HG03280 (cell line): ENCODE measurements around the gene KRTAP5-11.
"Not testable (repeated sequence)": the region's sequence is repeated elsewhere in the genome, so short reads cannot be mapped to it uniquely, and the experiment has no call there.

ENCODE experiments used
- ATAC-seq: cut with Tn5 transposase; IDR thresholded peaks from one replicate; pipeline ENCODE4 v1.9.1; 2021; ENCODE audit warnings: mild to moderate bottlenecking, moderate library complexity; ENCODE audit not compliant: unreplicated experiment

The KRTAP5-11 gene

GRCh38 chr11:71582309-71582895 lies at the start of gene KRTAP5-11:
TSS of gene KRTAP5-11 (minus strand) at chr11:71582875. CDS start at chr11:71582837, 38 bp downstream.
- ATAC-seq, result no peak

GRCh38 chr11:71631551-71631950 lies 48.9 kb upstream of the KRTAP5-11 start:
- not testable (repeated sequence) for ATAC-seq

GRCh38 chr11:71630071-71630470 lies 47.4 kb upstream of the KRTAP5-11 start:
- not testable (repeated sequence) for ATAC-seq

- ATAC-seq, result not testable (repeated sequence)
Measured at GRCh38 chr11:71628943-71629342, 46.3 kb upstream of the KRTAP5-11 start.

- ATAC-seq, result not testable (repeated sequence)
Measured at GRCh38 chr11:71623226-71623625, 40.6 kb upstream of the KRTAP5-11 start.

- ATAC-seq, result not testable (repeated sequence)
Measured at GRCh38 chr11:71622561-71622960, 39.9 kb upstream of the KRTAP5-11 start.

- ATAC-seq, result not testable (repeated sequence)
Measured at GRCh38 chr11:71615003-71615402, 32.3 kb upstream of the KRTAP5-11 start.

GRCh38 chr11:71614366-71614917 lies 31.8 kb upstream of the KRTAP5-11 start:
- ATAC-seq, result not testable (repeated sequence)

GRCh38 chr11:71613931-71614330 lies 31.3 kb upstream of the KRTAP5-11 start:
- ATAC-seq, result not testable (repeated sequence)

GRCh38 chr11:71611218-71611910 lies 28.7 kb upstream of the KRTAP5-11 start:
- not testable (repeated sequence) for ATAC-seq

- not testable (repeated sequence) for ATAC-seq
Measured at GRCh38 chr11:71608272-71608671, 25.6 kb upstream of the KRTAP5-11 start.

- not testable (repeated sequence) for ATAC-seq
Measured at GRCh38 chr11:71607520-71608216, 25.0 kb upstream of the KRTAP5-11 start.

GRCh38 chr11:71606853-71607519 lies 24.3 kb upstream of the KRTAP5-11 start:
- not testable (repeated sequence) for ATAC-seq

GRCh38 chr11:71604798-71605488 lies 22.3 kb upstream of the KRTAP5-11 start:
- ATAC-seq, result not testable (repeated sequence)

GRCh38 chr11:71603221-71603620 lies 20.5 kb upstream of the KRTAP5-11 start:
- ATAC-seq, result not testable (repeated sequence)

GRCh38 chr11:71589546-71589920 lies 6.9 kb upstream of the KRTAP5-11 start:
- not testable (repeated sequence) for ATAC-seq

GRCh38 chr11:71588822-71589545 lies 6.3 kb upstream of the KRTAP5-11 start:
- ATAC-seq, result not testable (repeated sequence)

GRCh38 chr11:71588314-71588713 lies 5.6 kb upstream of the KRTAP5-11 start:
- ATAC-seq, result not testable (repeated sequence)

- ATAC-seq, result not testable (repeated sequence)
Measured at GRCh38 chr11:71585673-71586072, 3.0 kb upstream of the KRTAP5-11 start.

- ATAC-seq, result not testable (repeated sequence)
Measured at GRCh38 chr11:71582969-71583368, 294 bp upstream of the KRTAP5-11 start.
